ENCODE results near the gene STON2. TPM values are rescaled to one million over a fixed set of nuclear protein-coding genes. Genes with fewer than 3 reads are reported as not detected.
"Not testable (repeated sequence)": the region's sequence is repeated elsewhere in the genome, so short reads cannot be mapped to it uniquely, and the experiment has no call there.

The STON2 gene
- total and polyA plus RNA-seq, 5 experiments from 2014 or later = not detected

DNA sequence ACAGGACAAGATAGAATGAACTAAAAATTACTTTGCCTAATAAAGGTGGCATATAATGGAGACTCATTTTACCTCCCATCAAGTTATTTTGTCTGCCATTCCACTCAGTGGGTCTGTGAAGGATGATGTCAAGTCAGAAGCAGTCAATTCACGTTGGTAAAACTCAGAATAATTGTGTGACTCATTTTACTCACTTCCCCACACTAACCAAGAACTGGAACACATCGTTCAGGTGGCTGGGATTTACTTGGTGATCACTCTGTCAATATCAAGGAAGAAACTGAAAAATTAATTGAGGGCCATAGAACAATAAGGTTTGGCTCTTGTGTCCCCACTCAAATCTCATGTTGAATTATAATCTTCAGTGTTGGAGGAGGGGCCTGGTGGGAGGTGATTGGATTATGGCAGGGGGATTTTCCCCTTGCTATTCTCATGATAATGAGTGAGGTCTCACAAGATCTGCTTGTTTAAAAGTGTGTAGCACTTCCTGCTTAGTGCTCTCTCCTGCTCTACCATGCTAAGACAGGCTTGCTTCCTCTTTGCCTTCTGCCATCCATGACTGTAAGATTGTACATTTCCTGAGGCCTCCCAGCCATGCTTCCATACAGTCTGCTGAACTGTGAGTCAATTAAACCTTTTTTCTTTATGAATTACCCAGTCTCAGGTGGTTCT lies 143.7 kb downstream of the STON2 start:
- POLR2A ChIA-PET = no interaction called here
- H3K27ac Mint-ChIP-seq = no peak overlapping the region
- H3K9me3 Mint-ChIP-seq = no peaks in the 10 kb centered on the region
- ATAC-seq (no peak), DNase-seq (no peak)
- H3K4me1 Mint-ChIP-seq = peaks cover 0 to 8% (median 0%) of the 10 kb centered on the region in 4 donors
- peaks cover 0 to 2% (median 0%) of the 10 kb centered on the region in 3 donors for H3K36me3 Mint-ChIP-seq
- H3K27me3 Mint-ChIP-seq = peaks cover 1 to 14% (median 12%) of the 10 kb centered on the region in 5 donors
- H3K4me3 Mint-ChIP-seq = no peak overlapping the region

DNA sequence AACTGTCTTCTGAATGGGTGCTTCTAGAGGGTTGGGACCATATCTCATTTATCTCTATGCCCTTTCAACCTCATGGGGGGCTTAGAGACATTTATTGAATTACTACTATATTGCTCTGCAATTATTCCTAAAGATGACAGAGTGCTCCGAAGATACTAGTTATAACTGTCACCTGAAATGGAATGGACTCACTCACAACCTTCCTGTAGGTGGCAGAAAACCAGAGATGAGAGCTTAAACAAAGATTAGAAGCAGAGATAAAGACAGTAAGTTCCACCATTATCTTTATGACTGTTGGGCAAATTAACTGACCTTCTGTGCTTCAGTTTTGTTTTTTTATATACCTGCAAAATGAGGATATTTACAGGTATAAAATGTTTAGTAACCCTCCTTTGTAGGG lies 147.8 kb downstream of the STON2 start:
- peaks cover 0 to 8% (median 0%) of the 10 kb centered on the region in 4 donors for H3K4me1 Mint-ChIP-seq

DNA sequence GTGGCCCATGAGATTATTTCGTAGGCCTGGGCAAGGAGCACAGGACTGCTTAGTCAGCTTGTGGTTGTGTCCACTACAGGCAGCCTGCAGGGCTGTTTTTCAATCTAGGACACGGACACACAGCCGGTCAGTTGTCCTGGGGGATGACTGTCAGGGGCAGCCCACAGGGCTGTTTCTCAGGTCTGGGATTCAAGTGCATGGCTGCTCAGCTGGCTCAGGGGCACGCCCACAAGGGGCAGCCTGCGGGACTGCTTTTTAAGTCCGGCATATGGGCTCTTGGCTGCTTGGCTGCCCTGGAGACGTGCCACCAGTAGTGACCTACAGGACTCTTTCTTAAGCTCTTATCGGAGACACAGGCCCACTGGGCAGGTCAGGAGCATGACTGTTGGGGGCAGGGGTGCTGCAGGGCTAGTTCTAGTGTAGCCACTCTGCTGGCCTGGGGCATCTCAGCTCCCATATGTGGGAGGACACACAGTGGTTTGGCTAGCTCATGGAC lies 152.8 kb downstream of the STON2 start:
- peaks cover 2 to 10% (median 7%) of the 10 kb centered on the region in 5 donors for H3K27me3 Mint-ChIP-seq
- ATAC-seq (no peak), DNase-seq (no peak)
- peaks cover 0 to 10% (median 9%) of the 10 kb centered on the region in 3 donors for H3K36me3 Mint-ChIP-seq
- no peak overlapping the region for H3K27ac Mint-ChIP-seq
- peaks cover 0 to 29% (median 11%) of the 10 kb centered on the region in 9 donors for H3K9me3 Mint-ChIP-seq
- POLR2A ChIA-PET = no interaction called here
- H3K4me3 Mint-ChIP-seq = no peak overlapping the region
- no peaks in the 10 kb centered on the region for H3K4me1 Mint-ChIP-seq

More for the DNA sequence above, 147.8 kb downstream of the STON2 start:
- H3K36me3 Mint-ChIP-seq = no peaks in the 10 kb centered on the region
- H3K27ac Mint-ChIP-seq = no peak overlapping the region
- H3K27me3 Mint-ChIP-seq = peaks cover 0 to 4% (median 0%) of the 10 kb centered on the region in 5 donors
- no peaks in the 10 kb centered on the region for H3K9me3 Mint-ChIP-seq
- ATAC-seq = no peak
- no peak overlapping the region for H3K4me3 Mint-ChIP-seq
- no peak for DNase-seq
- POLR2A ChIA-PET = no interaction called here

DNA sequence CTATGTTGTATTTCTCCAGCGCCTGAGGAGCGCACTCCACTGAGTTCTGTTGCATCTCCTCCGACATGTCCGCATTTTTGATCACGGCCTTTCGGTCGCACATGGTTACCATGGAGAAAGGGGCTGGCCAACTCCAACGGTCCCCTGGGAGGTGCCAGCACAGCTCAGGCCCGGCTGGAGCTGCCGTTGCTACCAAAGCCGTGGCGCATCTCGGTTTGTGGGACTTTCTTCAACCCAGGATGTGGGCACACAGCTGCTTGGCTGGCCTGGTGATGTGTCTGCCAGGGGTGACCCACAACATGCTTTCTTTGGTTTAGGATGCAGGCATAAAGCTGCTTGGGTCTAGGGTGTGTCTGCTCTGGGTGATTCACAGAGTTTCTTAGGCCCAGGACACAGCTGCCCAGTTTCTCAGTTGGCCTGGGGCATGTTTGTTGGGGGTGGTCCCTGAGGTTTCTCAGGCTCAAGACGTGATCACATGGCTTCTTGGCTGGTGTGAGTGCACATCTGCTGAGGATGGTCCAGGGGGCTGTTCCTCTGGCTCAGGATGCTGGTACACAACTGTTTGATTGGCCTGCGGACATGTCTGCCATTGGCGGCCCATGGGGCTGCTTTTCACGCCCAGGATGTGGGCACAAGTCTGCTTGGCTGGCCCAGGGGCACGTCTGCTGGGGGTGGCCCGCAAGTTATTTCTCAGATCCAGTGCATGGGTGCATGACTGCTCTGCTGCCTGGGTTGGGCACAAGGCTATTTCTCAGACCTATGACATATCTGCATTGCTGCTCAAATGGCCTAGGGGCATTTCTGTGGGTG lies 153.5 kb downstream of the STON2 start:
- Mint-ChIP-seq H3K4me3 (no peak overlapping the region), H3K27ac (no peak overlapping the region), H3K4me1 (no peaks in the 10 kb centered on the region), H3K27me3 (peaks cover 2 to 10% (median 5%) of the 10 kb centered on the region in 5 donors), H3K36me3 (peaks cover 0 to 10% (median 9%) of the 10 kb centered on the region in 3 donors), H3K9me3 (peaks cover 0 to 29% (median 14%) of the 10 kb centered on the region in 9 donors)
- DNase-seq = no peak
- POLR2A ChIA-PET = no interaction called here
- ATAC-seq = no peak

DNA sequence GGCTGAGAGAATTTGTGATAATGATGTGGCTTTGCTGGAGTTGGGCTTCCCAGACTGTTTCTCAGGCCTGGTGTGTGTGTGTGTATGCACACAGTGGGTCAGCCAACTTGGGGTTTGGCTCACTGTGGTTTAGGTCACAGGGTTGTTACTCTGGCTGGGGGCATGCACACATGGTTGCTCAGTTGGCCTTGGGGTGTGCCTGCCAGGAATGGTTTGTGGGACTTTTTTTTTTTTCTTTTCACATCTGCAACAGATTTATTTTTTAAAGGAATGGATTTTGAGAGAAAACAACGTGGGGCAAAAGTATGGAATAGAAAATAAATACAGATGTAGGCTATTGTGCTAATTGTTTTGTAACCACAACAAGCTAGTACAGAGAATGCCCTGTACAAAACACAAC lies 154.4 kb downstream of the STON2 start:
- POLR2A ChIA-PET = no interaction called here
- Mint-ChIP-seq H3K4me3 (no peak overlapping the region), H3K9me3 (peaks cover 0 to 29% (median 14%) of the 10 kb centered on the region in 9 donors), H3K27ac (no peak overlapping the region), H3K36me3 (peaks cover 0 to 10% (median 9%) of the 10 kb centered on the region in 3 donors), H3K4me1 (no peaks in the 10 kb centered on the region), H3K27me3 (peaks cover 2 to 10% (median 5%) of the 10 kb centered on the region in 5 donors)
- no peak for ATAC-seq
- DNase-seq = no peak

DNA sequence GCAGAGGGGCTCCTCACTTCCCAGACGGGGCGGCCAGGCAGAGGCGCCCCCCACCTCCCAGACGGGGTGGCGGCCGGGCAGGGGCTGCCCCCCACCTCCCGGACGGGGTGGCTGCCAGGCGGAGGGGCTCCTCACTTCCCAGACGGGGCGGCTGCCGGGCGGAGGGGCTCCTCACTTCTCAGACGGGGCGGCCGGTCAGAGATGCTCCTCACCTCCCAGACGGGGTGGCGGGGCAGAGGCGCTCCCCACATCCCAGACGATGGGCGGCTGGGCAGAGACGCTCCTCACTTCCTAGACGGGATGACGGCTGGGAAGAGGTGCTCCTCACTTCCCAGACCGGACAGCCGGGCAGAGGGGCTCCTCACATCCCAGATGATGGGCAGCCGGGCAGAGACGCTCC lies 155.7 kb downstream of the STON2 start:
- Mint-ChIP-seq H3K27me3 (peaks cover 2 to 10% (median 5%) of the 10 kb centered on the region in 5 donors), H3K9me3 (peaks cover 0 to 29% (median 14%) of the 10 kb centered on the region in 9 donors), H3K36me3 (peaks cover 0 to 10% (median 9%) of the 10 kb centered on the region in 3 donors)
- ATAC-seq, DNase-seq, H3K4me1 Mint-ChIP-seq, H3K4me3 Mint-ChIP-seq, H3K27ac Mint-ChIP-seq, POLR2A ChIA-PET: not testable (repeated sequence)

DNA sequence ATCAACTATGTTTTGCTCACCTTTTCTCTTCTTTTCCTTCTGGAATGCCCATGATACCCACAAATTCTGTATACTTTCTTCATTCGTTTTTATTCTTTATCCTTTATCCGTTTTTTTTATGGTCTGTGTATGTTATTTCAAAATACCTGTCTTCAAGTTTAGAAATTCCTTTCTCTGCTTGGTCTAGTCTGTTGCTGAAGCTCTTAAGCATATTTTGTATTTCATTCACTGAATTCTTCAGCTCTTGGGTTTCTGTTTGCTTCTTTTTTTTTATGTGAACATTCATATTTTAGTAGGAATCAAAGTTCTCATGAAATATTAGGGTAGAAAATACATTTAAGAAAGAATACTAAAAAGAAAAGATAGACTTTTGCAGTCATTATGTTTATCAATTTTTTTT lies 156.6 kb downstream of the STON2 start:
- Mint-ChIP-seq H3K9me3 (peaks cover 0 to 29% (median 14%) of the 10 kb centered on the region in 9 donors), H3K27me3 (peaks cover 2 to 10% (median 5%) of the 10 kb centered on the region in 5 donors), H3K4me3 (no peak overlapping the region), H3K36me3 (peaks cover 0 to 10% (median 9%) of the 10 kb centered on the region in 3 donors), H3K4me1 (no peaks in the 10 kb centered on the region), H3K27ac (no peak overlapping the region)
- ATAC-seq (no peak), DNase-seq (no peak)
- POLR2A ChIA-PET = no interaction called here

DNA sequence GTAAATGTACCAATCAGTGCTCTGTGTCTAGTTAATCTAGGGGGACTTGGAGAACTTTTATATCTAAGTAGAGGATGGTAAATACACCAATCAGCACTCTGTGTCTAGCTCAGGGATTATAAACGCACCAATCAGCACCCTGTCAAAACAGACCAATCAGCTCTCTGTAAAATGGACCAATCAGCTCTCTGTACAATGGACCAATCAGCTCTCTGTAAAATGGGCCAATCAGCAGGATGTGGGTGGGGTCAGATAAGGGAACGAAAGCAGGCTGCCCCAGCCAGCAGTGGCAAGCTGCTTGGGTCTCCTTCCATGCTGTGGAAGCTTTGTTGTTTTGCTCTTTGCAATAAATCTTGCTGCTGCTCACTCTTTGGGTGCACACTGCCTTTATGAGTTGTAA lies 163.3 kb downstream of the STON2 start:
- H3K4me1 Mint-ChIP-seq, ATAC-seq, H3K36me3 Mint-ChIP-seq, H3K9me3 Mint-ChIP-seq, H3K4me3 Mint-ChIP-seq, POLR2A ChIA-PET, DNase-seq, H3K27ac Mint-ChIP-seq, H3K27me3 Mint-ChIP-seq: not testable (repeated sequence)

DNA sequence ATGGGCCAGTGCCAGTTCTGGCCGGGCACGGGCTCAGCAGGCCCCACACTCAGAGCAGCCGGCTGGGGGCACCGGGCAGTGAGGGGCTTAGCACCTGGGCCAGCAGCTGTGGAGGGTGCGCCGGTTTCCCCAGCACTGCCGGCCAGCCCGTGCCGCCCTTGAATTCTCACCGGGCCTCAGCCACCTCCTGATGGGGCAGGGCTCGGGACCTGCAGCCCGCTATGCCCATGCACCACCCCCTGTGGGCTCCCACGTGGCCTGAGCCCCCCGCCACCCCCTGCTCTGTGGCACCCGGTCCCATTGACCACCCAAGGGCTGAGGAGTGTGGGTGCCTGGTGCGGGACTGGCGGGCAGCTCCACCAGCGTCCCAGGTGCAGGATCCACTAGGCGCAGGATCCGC lies 164.0 kb downstream of the STON2 start:
- H3K9me3 Mint-ChIP-seq = peaks cover 0 to 5% (median 0%) of the 10 kb centered on the region in 9 donors
- peaks cover 0 to under 1% (median 0%) of the 10 kb centered on the region in 5 donors for H3K27me3 Mint-ChIP-seq
- H3K27ac Mint-ChIP-seq = no peak overlapping the region
- DNase-seq (no peak), ATAC-seq (no peak)
- H3K36me3 Mint-ChIP-seq = no peaks in the 10 kb centered on the region
- POLR2A ChIA-PET = no interaction called here
- H3K4me3 Mint-ChIP-seq = no peak overlapping the region
- H3K4me1 Mint-ChIP-seq = peaks cover 0 to 3% (median 2%) of the 10 kb centered on the region in 4 donors

DNA sequence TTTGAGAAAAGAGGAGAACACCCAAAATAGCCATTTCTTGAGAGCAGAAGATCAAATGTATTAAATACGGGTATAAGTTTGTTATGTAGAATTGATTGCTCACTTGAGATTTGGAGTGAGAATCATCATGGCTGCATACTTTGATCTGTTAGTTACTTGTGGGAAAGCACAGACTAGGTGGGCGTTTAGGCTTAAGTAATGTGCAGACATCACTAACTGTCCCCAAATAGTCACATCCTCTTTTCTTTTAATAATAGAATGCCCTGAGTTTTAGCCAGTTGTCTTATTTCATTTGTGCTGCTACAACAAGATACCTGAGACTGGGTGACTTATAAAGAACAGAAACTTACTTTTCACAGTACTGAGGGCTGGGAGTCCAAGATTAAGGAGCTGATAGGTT lies 165.0 kb downstream of the STON2 start:
- ATAC-seq = no peak
- no peaks in the 10 kb centered on the region for H3K9me3 Mint-ChIP-seq
- POLR2A ChIA-PET = no interaction called here
- no peak overlapping the region for H3K4me3 Mint-ChIP-seq
- peaks cover 0 to 3% (median 2%) of the 10 kb centered on the region in 4 donors for H3K4me1 Mint-ChIP-seq
- no peaks in the 10 kb centered on the region for H3K27me3 Mint-ChIP-seq
- H3K36me3 Mint-ChIP-seq = no peaks in the 10 kb centered on the region
- no peak for DNase-seq
- H3K27ac Mint-ChIP-seq = no peak overlapping the region

DNA sequence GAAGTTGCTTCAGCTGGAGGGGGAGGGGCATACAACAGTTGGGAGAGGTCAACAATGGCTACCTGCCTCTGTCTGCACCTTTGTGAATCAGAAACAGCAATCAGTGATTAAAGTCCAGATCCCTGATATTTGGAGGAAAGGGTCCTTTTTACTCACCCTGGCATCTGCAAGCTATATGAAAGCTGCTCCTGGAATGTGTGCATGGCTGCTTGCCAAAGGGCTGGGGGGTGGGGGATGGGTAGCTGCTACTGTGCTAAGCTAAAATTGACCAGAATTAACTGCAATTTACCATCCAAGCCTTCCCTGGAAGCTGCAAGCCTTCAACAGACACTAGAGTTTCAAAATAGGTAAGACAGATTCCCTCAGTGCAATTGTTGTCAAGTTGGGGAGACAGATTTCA lies 165.8 kb downstream of the STON2 start:
- POLR2A ChIA-PET = no interaction called here
- Mint-ChIP-seq H3K9me3 (no peaks in the 10 kb centered on the region), H3K4me3 (no peak overlapping the region), H3K27me3 (no peaks in the 10 kb centered on the region), H3K36me3 (no peaks in the 10 kb centered on the region), H3K27ac (no peak overlapping the region), H3K4me1 (peaks cover 0 to 3% (median 2%) of the 10 kb centered on the region in 4 donors)
- ATAC-seq (no peak), DNase-seq (no peak)

DNA sequence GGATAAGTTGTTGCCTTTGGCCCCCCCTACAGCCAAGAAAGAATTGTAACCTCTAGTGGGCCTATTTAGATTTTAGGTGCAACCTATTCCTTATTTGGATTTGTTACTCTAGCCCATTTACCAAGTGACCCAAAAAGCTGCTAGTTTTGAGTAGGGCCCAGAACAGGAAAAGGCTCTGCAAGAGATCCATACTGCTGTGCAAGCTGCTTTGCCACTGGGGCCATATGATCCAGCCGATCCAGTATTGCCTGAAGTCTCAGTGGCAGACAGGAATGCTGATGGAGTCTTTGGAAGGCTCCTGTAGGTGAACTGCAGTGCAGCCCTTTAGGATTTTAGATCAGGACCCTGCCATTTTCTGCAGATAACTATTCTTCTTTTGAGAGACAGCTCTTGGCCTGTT lies 166.5 kb downstream of the STON2 start:
- Mint-ChIP-seq H3K4me3 (no peak overlapping the region), H3K36me3 (no peaks in the 10 kb centered on the region), H3K9me3 (no peaks in the 10 kb centered on the region), H3K4me1 (peaks cover 0 to 3% (median 2%) of the 10 kb centered on the region in 4 donors), H3K27ac (no peak overlapping the region), H3K27me3 (no peaks in the 10 kb centered on the region)
- ATAC-seq (no peak), DNase-seq (no peak)
- POLR2A ChIA-PET = no interaction called here

DNA sequence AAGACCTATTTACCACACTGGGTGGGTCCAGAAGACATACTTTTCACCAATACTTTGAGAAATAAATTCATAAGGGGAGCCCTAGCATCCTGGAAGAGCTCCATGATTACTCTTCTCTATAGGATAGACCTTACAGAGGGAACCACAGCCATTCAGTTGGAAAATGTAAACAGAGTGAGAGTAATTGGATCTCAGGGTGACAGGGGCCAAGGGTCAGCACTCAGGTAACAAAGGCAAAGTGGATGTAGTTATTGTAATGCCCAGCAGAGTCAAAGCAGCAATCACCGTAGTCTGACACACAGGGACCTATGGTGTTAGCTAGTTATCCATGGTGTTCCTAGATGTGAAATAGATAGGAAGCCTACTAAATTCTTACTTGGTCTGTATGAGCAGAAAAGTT lies 168.6 kb downstream of the STON2 start:
- H3K4me3 Mint-ChIP-seq = no peak overlapping the region
- H3K9me3 Mint-ChIP-seq = no peaks in the 10 kb centered on the region
- ATAC-seq (no peak), DNase-seq (no peak)
- peaks cover 0 to 3% (median 2%) of the 10 kb centered on the region in 4 donors for H3K4me1 Mint-ChIP-seq
- H3K27me3 Mint-ChIP-seq = peaks cover 0 to 1% (median 0%) of the 10 kb centered on the region in 5 donors
- H3K36me3 Mint-ChIP-seq = no peaks in the 10 kb centered on the region
- no peak overlapping the region for H3K27ac Mint-ChIP-seq
- POLR2A ChIA-PET = no interaction called here

All from naive thymus-derived CD8-positive, alpha-beta T cell (primary cell).